Measurements from ENCODE around the gene LEFTY1.
A peak's percentile ranks its signal among the peaks of the same experiment; 100 is the strongest.
"Not testable (repeated sequence)": the region's sequence is repeated elsewhere in the genome, so short reads cannot be mapped to it uniquely, and the experiment has no call there.

The LEFTY1 gene

DNA sequence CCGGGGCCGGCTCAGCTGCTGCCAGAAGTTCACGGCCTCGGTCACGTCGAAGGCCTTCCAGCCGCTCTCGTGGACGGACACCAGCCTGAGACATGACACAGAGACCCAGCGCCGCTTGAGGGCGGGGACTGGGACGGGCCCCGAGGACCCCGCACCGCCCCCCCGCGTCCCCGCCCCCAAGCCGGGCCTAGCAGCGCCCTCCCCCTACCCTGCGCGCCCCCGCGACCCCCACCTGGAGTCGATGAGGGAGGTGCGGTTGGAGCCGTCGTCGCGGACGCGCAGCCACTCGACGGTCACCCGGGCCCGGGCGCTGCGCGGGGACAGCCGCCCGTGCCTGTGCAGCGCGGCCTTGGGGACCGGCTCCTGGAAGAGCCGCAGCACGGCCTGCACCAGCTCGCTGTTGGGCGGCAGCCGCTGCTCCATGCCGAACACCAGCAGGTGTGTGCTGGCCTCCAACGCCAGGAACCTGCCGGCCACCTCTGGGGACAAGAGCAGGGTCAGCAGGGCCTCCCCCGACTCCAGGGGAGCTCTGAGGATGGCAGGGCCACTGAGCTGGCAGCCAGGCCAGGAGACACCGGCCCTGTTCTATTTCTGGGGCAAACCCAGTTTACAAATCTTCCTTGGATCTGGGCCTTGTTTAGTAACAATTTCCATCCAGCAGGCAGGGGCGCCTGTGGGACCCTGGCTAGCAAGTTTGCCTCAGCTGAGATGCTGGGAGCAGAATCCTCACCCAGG, 1.2 kb downstream of the LEFTY1 start:
- not testable (repeated sequence) for DNase-seq

- DNase-seq = no peak
These were observed 2.0 kb downstream of the LEFTY1 start for GRCh38 chr1:225887030-225887314.

GRCh38 chr1:225886159-225887029, 2.6 kb downstream of the LEFTY1 start:
- no peak for DNase-seq

GRCh38 chr1:225885336-225885735, 3.6 kb downstream of the LEFTY1 start:
- no peak for DNase-seq

DNA sequence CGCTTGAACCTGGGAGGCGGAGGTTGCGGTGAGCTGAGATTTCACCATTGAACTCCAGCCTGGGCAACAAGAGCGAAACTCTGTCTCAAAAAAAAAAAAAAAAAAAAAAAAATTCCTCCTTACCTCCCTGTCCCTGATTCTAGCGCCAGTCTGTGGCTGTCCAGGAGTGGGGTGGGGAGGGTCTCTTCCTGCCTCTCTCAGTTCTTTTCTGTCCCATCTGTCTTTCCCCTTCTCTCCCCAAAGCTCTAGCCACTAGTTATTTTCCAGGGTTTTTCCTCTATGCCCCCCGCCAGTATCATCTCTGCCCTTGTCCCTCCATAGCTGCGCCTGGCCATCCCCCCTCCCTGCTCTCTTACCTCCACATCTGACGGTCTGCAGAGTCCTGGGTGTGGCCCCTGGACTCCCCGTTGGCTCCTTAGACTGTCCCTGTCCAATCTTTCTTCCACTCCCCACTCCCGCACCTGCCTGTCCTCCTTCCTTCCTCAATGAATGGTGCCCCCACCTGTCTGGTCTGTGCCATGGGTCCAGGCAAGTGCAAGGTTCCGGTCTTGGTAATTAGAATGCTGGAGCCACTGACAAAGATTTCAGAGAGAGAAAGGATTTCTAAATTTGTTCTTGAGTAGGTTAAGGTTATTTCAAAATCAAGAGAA, 5.2 kb downstream of the LEFTY1 start:
- DNase-seq = no peak

DNA sequence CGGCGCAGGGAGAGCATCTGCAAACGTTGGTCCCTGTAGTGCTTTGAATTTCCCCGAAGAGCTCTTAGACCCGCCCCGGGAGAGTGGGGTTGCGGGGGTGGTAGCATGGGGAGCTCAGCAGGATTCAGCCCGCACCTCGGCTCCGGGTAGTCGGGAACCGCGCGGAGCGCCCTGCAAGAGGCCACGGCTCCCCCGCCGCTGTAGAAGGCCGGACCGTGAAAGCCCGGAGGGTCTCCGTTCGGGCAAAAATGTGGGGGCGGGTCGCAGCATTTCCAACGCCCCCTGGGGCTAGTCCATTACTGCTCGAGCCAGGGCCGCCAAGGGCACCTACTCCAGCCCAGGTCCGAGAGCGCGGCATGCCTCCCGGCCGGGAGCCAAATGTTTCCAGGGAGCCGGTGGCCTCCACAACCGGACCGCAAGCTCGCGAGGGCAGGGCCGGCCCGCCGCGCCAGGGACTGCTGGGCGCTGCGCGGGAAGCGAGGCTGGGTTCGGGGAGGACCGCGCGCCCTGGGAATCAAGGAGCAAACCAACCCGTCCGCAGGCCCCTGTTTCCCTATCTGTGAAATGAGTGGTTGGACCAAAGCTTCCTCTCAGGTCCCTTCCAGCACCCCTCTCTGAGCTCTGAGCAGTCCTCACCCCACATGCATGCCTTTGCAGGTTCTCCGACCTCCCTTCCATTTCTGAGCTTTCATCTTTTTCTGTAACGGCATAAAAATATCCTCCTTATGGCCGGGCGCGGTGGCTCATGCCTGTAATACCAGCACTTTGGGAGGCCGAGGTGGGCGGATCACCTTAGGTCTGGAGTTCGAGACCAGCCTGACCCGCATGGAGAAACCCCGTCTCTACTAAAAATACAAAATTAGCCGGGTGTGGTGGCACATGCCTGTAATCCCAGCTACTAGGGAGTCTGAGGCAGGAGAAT, 6.0 kb downstream of the LEFTY1 start:
- DNase-seq = no peak

DNA sequence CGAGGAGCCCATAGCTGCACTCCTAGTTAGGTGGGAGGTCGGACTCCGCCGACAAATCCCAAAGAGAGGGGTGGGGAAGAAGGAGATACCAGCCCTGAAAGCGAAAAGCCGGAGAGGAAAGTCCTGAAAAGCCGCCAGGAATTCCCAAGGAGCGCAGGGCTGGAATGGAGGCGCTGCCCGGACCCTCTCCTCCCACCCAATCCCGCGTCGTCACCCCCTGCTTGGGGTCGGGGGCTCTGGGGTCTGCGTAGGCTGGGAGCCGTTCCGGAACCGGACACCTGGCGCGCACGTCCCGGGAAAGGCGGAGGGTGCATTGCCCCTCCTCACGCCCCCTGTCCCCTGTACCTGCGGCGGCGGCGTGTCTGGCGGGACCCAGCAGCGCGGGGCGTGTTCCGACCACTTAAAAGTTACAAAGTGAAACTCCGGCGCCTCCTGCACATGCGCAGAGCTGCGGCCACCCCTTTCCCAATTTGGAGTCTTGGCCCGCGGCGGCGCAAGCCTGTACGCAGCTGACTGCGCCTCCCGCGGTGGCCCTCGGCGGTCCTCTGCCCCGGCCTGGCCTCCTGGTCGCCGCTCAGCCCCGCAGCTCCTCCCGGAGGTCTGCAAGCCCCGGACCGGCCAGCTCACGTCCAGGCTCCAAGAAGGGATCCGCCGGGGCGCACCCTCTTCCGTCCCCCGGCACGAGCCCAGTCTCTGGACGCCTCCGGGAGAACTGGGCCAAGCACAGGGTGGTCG, 6.8 kb downstream of the LEFTY1 start, which contains the start of gene TMEM63A:
TSS of gene TMEM63A (minus strand) at position 422 of the 735 bp plus-strand sequence. CDS start 4,800 bp downstream, outside the sequence.
- DNase-seq = peak; percentile 21

GRCh38 chr1:225881081-225881958, 7.6 kb downstream of the LEFTY1 start:
- no peak for DNase-seq

DNA sequence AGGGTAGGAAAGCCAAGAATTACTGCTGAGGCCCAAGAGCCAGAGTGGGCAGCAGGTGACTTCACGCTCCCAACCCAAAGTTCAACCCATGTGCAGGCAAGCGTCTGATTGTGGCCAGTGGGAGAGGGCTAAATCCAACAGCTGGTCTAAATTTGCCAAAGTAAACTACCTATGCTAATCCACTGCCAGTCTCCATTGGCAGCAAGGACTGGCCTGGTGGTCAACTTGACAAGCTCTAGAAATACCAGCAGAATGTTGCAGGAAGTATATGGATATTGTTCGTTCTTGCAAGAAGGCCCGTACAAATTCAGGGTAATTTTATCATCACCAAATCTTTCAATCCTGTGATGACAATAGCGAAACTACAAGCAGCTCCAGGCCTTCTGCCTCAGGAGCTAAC, 8.3 kb downstream of the LEFTY1 start:
- DNase-seq = no peak

DNA sequence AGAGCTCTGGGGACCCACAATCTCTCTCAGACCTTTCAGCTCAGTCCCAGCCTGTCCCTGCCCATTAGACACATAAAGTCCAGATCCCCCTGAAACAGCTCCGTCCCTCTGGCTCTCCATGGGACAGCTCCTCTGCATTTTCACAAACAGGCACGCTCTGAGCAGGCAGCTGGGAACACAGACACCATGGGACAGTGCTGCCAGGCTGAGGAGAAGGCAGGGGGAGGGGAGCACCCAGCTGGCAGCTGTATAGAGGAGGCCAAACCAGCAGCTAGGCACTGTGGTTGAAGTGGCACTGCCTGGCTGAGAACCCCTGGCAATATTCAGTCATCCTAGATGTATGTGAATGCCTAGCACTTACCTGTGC, 8.7 kb downstream of the LEFTY1 start:
- DNase-seq = no peak

- DNase-seq = no peak
These were observed 9.3 kb downstream of the LEFTY1 start for GRCh38 chr1:225879521-225880221.

DNA sequence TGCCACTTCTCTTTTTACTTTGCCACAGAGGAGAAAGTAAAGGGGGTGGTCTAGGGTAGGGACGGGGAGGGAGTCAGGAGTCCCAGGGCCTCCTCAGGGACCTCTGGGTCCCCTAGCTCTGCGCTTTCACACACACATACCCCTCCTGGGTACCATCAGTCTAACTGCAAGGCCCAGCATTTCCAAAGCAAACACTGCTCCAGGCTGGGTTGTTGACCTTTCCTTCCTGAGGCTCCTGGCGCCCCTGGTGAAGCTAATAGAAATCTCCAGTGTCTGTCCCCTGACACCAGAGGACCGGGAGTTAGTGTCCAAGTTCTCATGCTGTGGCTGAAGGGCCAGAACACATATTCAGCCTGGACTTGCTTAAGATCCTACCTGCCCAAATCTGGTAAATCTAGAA, 10.7 kb downstream of the LEFTY1 start:
- no peak for DNase-seq

GRCh38 chr1:225877580-225877979, 11.4 kb downstream of the LEFTY1 start:
- DNase-seq = no peak

DNA sequence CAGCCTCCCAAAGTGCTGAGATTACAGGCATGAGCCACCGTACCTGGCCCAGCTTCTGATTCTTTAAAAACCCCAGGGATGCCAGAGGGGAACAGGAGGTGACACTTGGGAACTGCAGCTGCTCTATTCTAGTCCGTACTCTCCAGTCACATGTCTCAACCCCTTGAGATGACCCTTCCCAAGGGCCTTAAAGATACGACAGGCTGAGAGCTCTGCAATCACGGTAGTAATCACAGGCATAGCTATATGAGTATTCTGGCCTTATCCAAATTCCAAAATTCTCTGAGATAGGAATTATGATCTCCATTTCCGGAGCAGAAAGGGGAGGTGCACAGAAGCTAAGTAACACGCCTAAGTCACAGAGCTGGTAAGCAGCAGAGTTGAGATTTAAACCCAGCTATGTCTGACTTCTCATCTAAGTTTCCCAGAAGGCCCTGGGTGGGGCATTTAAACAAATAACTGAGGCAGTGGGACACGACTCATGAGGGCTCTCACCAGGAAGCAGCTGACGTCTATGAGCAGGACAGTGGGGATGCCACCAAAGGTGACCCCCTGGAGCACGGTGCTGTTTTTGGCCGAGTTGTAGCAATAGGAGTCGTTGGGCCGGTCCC, 11.9 kb downstream of the LEFTY1 start:
- DNase-seq = no peak

DNA sequence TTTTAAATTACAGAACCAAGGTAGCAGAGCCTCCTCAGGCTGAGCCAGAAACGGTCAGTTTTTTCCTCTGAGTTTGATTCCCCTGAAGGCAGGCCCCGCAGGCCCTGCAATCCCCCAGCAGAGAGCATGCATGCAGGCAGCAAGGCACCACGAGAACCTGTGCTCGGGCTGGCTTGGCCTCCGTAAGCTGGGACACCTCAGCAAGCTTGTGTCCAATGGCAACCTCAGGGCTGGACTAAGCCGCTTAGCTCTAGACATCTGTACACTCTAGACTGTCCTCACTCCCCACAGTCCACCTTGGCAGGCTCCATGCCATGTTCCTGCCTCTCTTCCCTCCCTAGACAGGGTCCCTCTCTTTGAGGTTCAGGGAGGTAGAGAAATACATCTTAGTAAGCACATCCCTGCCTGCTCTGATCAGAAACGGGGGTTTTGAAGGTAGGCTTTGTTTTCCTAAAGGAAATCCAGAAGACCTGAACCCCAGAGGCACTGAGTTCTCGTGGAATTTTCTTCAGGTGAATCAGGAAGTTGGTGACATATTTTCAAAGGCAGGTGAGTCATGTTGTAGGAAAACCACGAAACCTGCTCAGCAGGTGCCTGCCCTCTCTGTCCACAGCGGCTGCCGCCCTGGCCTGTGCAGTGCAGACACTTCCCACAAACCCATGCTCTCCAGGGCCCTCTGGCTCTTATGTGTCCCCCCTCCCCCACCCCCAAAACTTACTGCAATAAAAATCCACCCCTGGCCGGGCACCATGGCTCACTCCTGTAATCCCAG, 13.7 kb downstream of the LEFTY1 start:
- DNase-seq = no peak

- no peak for DNase-seq
These were observed 14.5 kb downstream of the LEFTY1 start for GRCh38 chr1:225874431-225874830.

- DNase-seq = no peak
These were observed 15.6 kb downstream of the LEFTY1 start for GRCh38 chr1:225873281-225873850.

- DNase-seq = no peak
These were observed 16.9 kb downstream of the LEFTY1 start for GRCh38 chr1:225872075-225872430.

All from NCI-H2081 (cell line).